ENCODE data around the gene OVCA2.

OVCA2 gene

GRCh38 chr17:2086306-2086705, 44.5 kb downstream of the OVCA2 start:
- H3K4me2 ChIP-seq, result no peak overlapping the region; the same call in 1 of the 2 replicates
- no peaks in the 10 kb centered on the region for H4K20me1 ChIP-seq (ENCODE audit: insufficient read depth)
- no peaks in the 10 kb centered on the region for H3K27me3 ChIP-seq (ENCODE audit: insufficient read depth, low read depth)
- no peaks in the 10 kb centered on the region for H3K79me2 ChIP-seq (ENCODE audit: insufficient read depth, low read depth)
- H3K36me3 ChIP-seq (ENCODE audit: insufficient read depth), result no peaks in the 10 kb centered on the region
- H3K4me1 ChIP-seq (ENCODE audit: low read depth, poor library complexity, severe bottlenecking), result peaks cover 60% of the 10 kb centered on the region
- H3K9ac ChIP-seq, result no peak overlapping the region
- H3K27ac ChIP-seq, result no peak overlapping the region
- TF ChIP-seq, protein P1, sequence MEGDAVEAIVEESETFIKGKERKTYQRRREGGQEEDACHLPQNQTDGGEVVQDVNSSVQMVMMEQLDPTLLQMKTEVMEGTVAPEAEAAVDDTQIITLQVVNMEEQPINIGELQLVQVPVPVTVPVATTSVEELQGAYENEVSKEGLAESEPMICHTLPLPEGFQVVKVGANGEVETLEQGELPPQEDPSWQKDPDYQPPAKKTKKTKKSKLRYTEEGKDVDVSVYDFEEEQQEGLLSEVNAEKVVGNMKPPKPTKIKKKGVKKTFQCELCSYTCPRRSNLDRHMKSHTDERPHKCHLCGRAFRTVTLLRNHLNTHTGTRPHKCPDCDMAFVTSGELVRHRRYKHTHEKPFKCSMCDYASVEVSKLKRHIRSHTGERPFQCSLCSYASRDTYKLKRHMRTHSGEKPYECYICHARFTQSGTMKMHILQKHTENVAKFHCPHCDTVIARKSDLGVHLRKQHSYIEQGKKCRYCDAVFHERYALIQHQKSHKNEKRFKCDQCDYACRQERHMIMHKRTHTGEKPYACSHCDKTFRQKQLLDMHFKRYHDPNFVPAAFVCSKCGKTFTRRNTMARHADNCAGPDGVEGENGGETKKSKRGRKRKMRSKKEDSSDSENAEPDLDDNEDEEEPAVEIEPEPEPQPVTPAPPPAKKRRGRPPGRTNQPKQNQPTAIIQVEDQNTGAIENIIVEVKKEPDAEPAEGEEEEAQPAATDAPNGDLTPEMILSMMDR (conservative IDR thresholded peaks at IDR 0.05; ENCODE audit: low read depth, low read length), result no peak
- H3K4me3 ChIP-seq (IDR thresholded peaks at IDR 0.05; ENCODE audit: insufficient read depth, low read depth, low read length), result no peak overlapping the region
- no peak overlapping the region for H2AFZ ChIP-seq (ENCODE audit: low read depth)

GRCh38 chr17:2087597-2088211, 45.9 kb downstream of the OVCA2 start:
- H3K9ac ChIP-seq, result no peak overlapping the region
- H3K4me1 ChIP-seq (ENCODE audit: low read depth, poor library complexity, severe bottlenecking), result peaks cover 65% of the 10 kb centered on the region
- no peaks in the 10 kb centered on the region for H3K27me3 ChIP-seq (ENCODE audit: insufficient read depth, low read depth)

GRCh38 chr17:2089021-2089422, 47.2 kb downstream of the OVCA2 start:
- Histone ChIP-seq H3K27ac (peak overlapping the region; percentile 53), H3K27me3 (ENCODE audit: insufficient read depth, low read depth) (no peaks in the 10 kb centered on the region), H3K36me3 (ENCODE audit: insufficient read depth) (no peaks in the 10 kb centered on the region), H3K4me2 (peak overlapping the region; percentile 81), H3K9ac (0 out of 2 replicates have a peak overlapping the region, but pooled peaks have one; percentile 36), H3K4me3 (IDR thresholded peaks at IDR 0.05; ENCODE audit: insufficient read depth, low read depth, low read length) (no peak overlapping the region), H4K20me1 (ENCODE audit: insufficient read depth) (no peaks in the 10 kb centered on the region), H2AFZ (ENCODE audit: low read depth) (no peak overlapping the region), H3K4me1 (ENCODE audit: low read depth, poor library complexity, severe bottlenecking) (peaks cover 59% of the 10 kb centered on the region), H3K79me2 (ENCODE audit: insufficient read depth, low read depth) (no peaks in the 10 kb centered on the region)
- TF ChIP-seq, protein P1 (conservative IDR thresholded peaks at IDR 0.05; ENCODE audit: low read depth, low read length), result no peak

More at GRCh38 chr17:2087597-2088211, 45.9 kb downstream of the OVCA2 start:
- H4K20me1 ChIP-seq (ENCODE audit: insufficient read depth), result no peaks in the 10 kb centered on the region
- H3K4me3 ChIP-seq (IDR thresholded peaks at IDR 0.05; ENCODE audit: insufficient read depth, low read depth, low read length), result no peak overlapping the region
- no peaks in the 10 kb centered on the region for H3K79me2 ChIP-seq (ENCODE audit: insufficient read depth, low read depth)
- no peaks in the 10 kb centered on the region for H3K36me3 ChIP-seq (ENCODE audit: insufficient read depth)
- H3K27ac ChIP-seq, result no peak overlapping the region
- H2AFZ ChIP-seq (ENCODE audit: low read depth), result no peak overlapping the region
- TF ChIP-seq, protein P1 (conservative IDR thresholded peaks at IDR 0.05; ENCODE audit: low read depth, low read length), result no peak
- peak overlapping the region; percentile 81 for H3K4me2 ChIP-seq

DNA sequence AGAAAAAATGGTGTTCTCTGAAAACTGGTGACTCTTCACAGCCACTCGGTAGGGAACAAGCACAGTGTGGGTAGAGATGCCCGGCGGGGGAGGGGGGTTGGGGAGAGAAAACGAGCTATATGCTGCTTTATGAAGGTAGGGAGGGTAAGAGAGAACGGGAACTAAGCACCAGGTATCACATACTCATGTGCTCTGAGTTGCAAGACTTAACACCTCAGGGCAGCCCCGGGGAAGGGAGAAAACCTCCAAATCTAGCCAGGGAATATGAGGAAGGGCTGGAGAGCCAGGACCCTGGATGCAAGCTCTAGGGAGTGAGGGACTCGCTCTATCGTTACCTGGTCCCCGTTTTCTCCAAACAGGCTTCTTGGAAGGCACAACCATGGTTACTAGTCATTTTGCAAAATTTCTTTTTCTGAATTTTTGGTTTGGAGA, 48.4 kb downstream of the OVCA2 start:
- no peaks in the 10 kb centered on the region for H3K27me3 ChIP-seq (ENCODE audit: insufficient read depth, low read depth)
- peaks cover 62% of the 10 kb centered on the region for H3K4me1 ChIP-seq (ENCODE audit: low read depth, poor library complexity, severe bottlenecking)
- no peak overlapping the region for H3K27ac ChIP-seq
- TF ChIP-seq, protein P1 (conservative IDR thresholded peaks at IDR 0.05; ENCODE audit: low read depth, low read length), result no peak
- H3K4me3 ChIP-seq (IDR thresholded peaks at IDR 0.05; ENCODE audit: insufficient read depth, low read depth, low read length), result no peak overlapping the region
- peak overlapping the region; percentile 81 for H3K4me2 ChIP-seq
- no peaks in the 10 kb centered on the region for H3K36me3 ChIP-seq (ENCODE audit: insufficient read depth)
- H3K79me2 ChIP-seq (ENCODE audit: insufficient read depth, low read depth), result no peaks in the 10 kb centered on the region
- no peak overlapping the region for H3K9ac ChIP-seq
- H4K20me1 ChIP-seq (ENCODE audit: insufficient read depth), result no peaks in the 10 kb centered on the region
- no peak overlapping the region for H2AFZ ChIP-seq (ENCODE audit: low read depth)

All from KMS-11 (cell line).